Spleen (tissue), 11 donors: ENCODE results near the gene MAP4K2. TPM values are rescaled to one million over a fixed set of nuclear protein-coding genes. Genes with fewer than 3 reads are reported as not detected.
A peak's percentile ranks its signal among the peaks of the same experiment; 100 is the strongest.

Experiments used
- DNase-seq: peaks from one replicate; pipeline ENCODE4 v3.0.0-alpha.2; 2020
- H3K27ac ChIP-seq, 8 donors: fragments of 200-600 bp; sonication (generic) in 7 of 8; 1 replicate in 4 of 8; 2 replicates in 4 of 8; pipeline versions ENCODE4 v1.5.0 to v1.8.0; 2016 to 2021; ENCODE audit warnings: inconsistent platforms in 4 of 8, mild to moderate bottlenecking in 4 of 8, moderate library complexity in 1 of 8
- H3K27me3 ChIP-seq, 7 donors: fragments of 200-600 bp; sonication (generic) in 6 of 7; replicated peaks in 1 of 7; 1 replicate in 4 of 7; 2 replicates in 3 of 7; pipeline versions ENCODE4 v1.5.0 to v1.8.0; 2016 to 2021; ENCODE audit warnings: inconsistent platforms in 3 of 7, mild to moderate bottlenecking in 1 of 7
- H3K36me3 ChIP-seq, 6 donors: fragments of 200-600 bp; sonication (generic) in 5 of 6; 1 replicate in 4 of 6; 2 replicates in 2 of 6; pipeline versions ENCODE4 v1.5.0 to v1.8.0; 2016 to 2021; ENCODE audit warnings: inconsistent platforms in 2 of 6
- H3K4me1 ChIP-seq, 6 donors: fragments of 200-600 bp; sonication (generic) in 5 of 6; 1 replicate in 3 of 6; 2 replicates in 3 of 6; pipeline versions ENCODE4 v1.5.0 to v1.8.0; 2016 to 2021; ENCODE audit warnings: inconsistent platforms in 3 of 6
- H3K4me3 ChIP-seq, 8 donors: fragments of 200-600 bp; sonication (generic) in 7 of 8; 1 replicate in 4 of 8; 2 replicates in 4 of 8; pipeline versions ENCODE4 v1.5.0 to v1.8.0; 2016 to 2021; ENCODE audit warnings: inconsistent platforms in 4 of 8, mild to moderate bottlenecking in 4 of 8, moderate library complexity in 2 of 8
- H3K9me3 ChIP-seq, 8 donors: fragments of 200-600 bp; sonication (generic) in 7 of 8; 1 replicate in 4 of 8; 2 replicates in 4 of 8; pipeline versions ENCODE4 v1.5.0 to v1.8.0; 2016 to 2021; ENCODE audit warnings: inconsistent platforms in 4 of 8
- POLR2A ChIP-seq, 3 donors: fragments of 450-650 bp; IDR thresholded peaks; one replicate each; pipeline ENCODE4 v1.5.1; 2017; ENCODE audit warnings: antibody characterized with exemption in 3 of 3, mild to moderate bottlenecking in 1 of 3
- POLR2AphosphoS5 ChIP-seq, 3 donors: sonication (generic); formaldehyde crosslinking; IDR thresholded peaks; one replicate each; pipeline ENCODE4 v1.5.1; 2017; ENCODE audit warnings: antibody characterized with exemption in 3 of 3
- WGBS, 5 donors: extraction: QIAGEN DNeasy Blood & Tissue Kit in 3 of 5; methylation state at CpG; one replicate each; pipeline versions ENCODE4 v1.1.5 to v1.1.7; 2013 to 2018; 5-methylcytosine and 5-hydroxymethylcytosine counted together
- intact Hi-C: fragments of 100-400 bp; cut with DNase I; formaldehyde crosslinking; loops from one replicate; pipeline ENCODE4 v1.15.0; 2023; ENCODE audit warnings: low total_unique reads
- polyA plus RNA-seq, 3 donors: library from polyadenylated mRNA; stranded (reverse); fragments of 200-250 nt; gene quantifications; one replicate each; pipeline ENCODE4 v1.2.1, GENCODE V29; 2013
- total RNA-seq, 7 donors: library from RNA; depleted of rRNA in 3 of 7; stranded (reverse); fragments of >200 nt in 3 of 7; fragmentation: NEBNext Ultra II Directional in 4 of 7; extraction: Animal tissue kit (Norgen Biotek cat#: 25700) in 4 of 7; gene quantifications; one replicate each; pipeline versions ENCODE4 v1.1.0 to v1.2.1, GENCODE V29; 2016 to 2021
- TF ChIP-seq, protein P1 (sequence below), 11 experiments: fragments of 200-600 bp in 7 of 11; fragments of 450-650 bp in 4 of 11; sonication (generic) in 4 of 11; IDR thresholded peaks in 8 of 11; conservative IDR thresholded peaks in 3 of 11; 1 replicate in 7 of 11; 2 replicates in 4 of 11; pipeline versions ENCODE4 v1.4.0 to v1.8.0; 2016 to 2021; ENCODE audit warnings: antibody characterized with exemption in 11 of 11, inconsistent platforms in 4 of 11, mild to moderate bottlenecking in 1 of 11
- donor health status: healthy with polysubstance abuse.
- donor health status: DM: no; HTN: no; CAD: no; lungs with moderate emphysema.
- donor health status: DM: no; HTN: no; CAD: no.
- donor health status: Bipolar disorder and iron deficiency.
- donor health status: healthy.
- donor health status: DM: no; HTN: no; CAD: no.
- donor health status: DM: yes; HTN: yes; CAD: no.

The MAP4K2 gene
- total and polyA plus RNA-seq, 10 donors = 40.8 to 106 (median 60.6) TPM

DNA sequence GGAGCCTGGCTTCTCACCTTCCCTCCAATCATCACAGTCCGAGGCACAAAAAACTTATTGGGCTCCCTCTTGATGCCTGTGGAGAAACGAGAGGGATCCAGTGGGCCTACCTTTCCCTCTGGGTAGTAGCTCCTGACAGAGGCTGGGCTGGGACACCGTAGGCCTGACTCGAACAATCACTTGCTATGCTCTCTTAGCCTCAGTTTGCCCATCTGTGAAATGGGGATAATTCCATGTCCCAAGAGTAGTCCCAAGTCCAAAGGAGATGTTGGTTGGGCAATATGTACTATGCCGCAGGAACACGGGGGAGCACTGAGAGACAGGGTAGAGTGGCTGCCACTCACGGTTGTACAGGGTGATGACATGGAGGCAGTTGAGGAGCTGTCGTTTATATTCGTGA lies 51.4 kb downstream of the MAP4K2 start:
- intact Hi-C loops = no loop called here
- no peak for DNase-seq

DNA sequence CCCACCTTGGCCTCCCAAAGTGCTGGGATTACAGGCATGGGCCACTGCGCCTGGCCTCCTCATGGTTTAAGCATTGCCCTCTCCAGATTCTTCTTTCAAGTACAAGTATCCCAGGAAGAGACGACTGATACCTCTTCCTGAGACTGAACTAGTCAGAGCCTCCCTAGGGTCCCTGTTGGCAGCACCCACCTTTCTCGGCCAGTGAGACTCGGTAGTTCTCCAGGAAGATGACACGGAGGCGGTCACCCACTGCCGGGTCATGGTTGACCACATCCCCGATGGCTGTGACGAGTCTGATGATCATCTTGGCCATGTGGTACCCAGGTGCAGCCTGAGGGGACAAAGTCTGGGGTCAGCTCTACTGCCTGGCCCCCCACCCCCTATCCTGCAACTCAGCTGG lies 51.9 kb downstream of the MAP4K2 start:
- Histone ChIP-seq H3K27ac (peak overlapping the region in 1 of 8 donors; percentile 18), H3K36me3 (peaks cover 0 to 47% (median 0%) of the 10 kb centered on the region in 6 donors), H3K4me3 (no peak overlapping the region), H3K9me3 (no peaks in the 10 kb centered on the region), H3K27me3 (no peaks in the 10 kb centered on the region), H3K4me1 (peaks cover 2 to 66% (median 13%) of the 10 kb centered on the region in 6 donors)
- TF ChIP-seq POLR2AphosphoS5 (IDR thresholded peaks at IDR 0.05) (no peak), POLR2A (IDR thresholded peaks at IDR 0.05) (no peak)
- TF ChIP-seq, protein P1, sequence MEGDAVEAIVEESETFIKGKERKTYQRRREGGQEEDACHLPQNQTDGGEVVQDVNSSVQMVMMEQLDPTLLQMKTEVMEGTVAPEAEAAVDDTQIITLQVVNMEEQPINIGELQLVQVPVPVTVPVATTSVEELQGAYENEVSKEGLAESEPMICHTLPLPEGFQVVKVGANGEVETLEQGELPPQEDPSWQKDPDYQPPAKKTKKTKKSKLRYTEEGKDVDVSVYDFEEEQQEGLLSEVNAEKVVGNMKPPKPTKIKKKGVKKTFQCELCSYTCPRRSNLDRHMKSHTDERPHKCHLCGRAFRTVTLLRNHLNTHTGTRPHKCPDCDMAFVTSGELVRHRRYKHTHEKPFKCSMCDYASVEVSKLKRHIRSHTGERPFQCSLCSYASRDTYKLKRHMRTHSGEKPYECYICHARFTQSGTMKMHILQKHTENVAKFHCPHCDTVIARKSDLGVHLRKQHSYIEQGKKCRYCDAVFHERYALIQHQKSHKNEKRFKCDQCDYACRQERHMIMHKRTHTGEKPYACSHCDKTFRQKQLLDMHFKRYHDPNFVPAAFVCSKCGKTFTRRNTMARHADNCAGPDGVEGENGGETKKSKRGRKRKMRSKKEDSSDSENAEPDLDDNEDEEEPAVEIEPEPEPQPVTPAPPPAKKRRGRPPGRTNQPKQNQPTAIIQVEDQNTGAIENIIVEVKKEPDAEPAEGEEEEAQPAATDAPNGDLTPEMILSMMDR (IDR thresholded peaks at IDR 0.05 in 8 of 11, conservative IDR thresholded peaks at IDR 0.05 in 3 of 11) = no peak
- peak; percentile 63 for DNase-seq
- 89 to 98% (median 93%) methylated on average over 5 to 9 of the region's 9 CpGs for WGBS, 5 donors
- intact Hi-C loops = no loop called here

More for the DNA sequence above, 51.4 kb downstream of the MAP4K2 start:
- Histone ChIP-seq H3K36me3 (peaks cover 0 to 47% (median 0%) of the 10 kb centered on the region in 6 donors), H3K4me3 (no peak overlapping the region), H3K9me3 (no peaks in the 10 kb centered on the region), H3K27me3 (no peaks in the 10 kb centered on the region), H3K27ac (no peak overlapping the region), H3K4me1 (peaks cover 0 to 61% (median 9%) of the 10 kb centered on the region in 6 donors)
- TF ChIP-seq POLR2AphosphoS5 (IDR thresholded peaks at IDR 0.05) (no peak), POLR2A (IDR thresholded peaks at IDR 0.05) (no peak)
- TF ChIP-seq, protein P1 (IDR thresholded peaks at IDR 0.05 in 8 of 11, conservative IDR thresholded peaks at IDR 0.05 in 3 of 11) = no peak
- WGBS, 5 donors = 95 to 97% (median 96%) methylated on average over 9 of the region's 9 CpGs

- no peaks in the 10 kb centered on the region for H3K27me3 ChIP-seq
- peak overlapping the region in 1 of 8 donors; percentile 18 for H3K27ac ChIP-seq
- peak; percentile 73 for DNase-seq
- intact Hi-C loops = no loop called here
- no peaks in the 10 kb centered on the region for H3K9me3 ChIP-seq
- whole genome bisulfite sequencing, 5 donors = 89 to 92% (median 91%) methylated on average over 13 of the region's 13 CpGs
- peaks cover 6 to 72% (median 20%) of the 10 kb centered on the region in 6 donors for H3K4me1 ChIP-seq
- H3K36me3 ChIP-seq = peaks cover 0 to 47% (median 0%) of the 10 kb centered on the region in 6 donors
- H3K4me3 ChIP-seq = no peak overlapping the region
- TF ChIP-seq, protein P1 (IDR thresholded peaks at IDR 0.05 in 8 of 11, conservative IDR thresholded peaks at IDR 0.05 in 3 of 11) = peak in 1 of 11 experiments; percentile 12
- TF ChIP-seq POLR2A (IDR thresholded peaks at IDR 0.05) (no peak), POLR2AphosphoS5 (IDR thresholded peaks at IDR 0.05) (no peak)
These were observed 52.5 kb downstream of the MAP4K2 start for GRCh38 chr11:64750361-64751054.

GRCh38 chr11:64747961-64748665 lies 54.9 kb downstream of the MAP4K2 start:
- Histone ChIP-seq H3K36me3 (peaks cover 0 to 32% (median 0%) of the 10 kb centered on the region in 6 donors), H3K4me1 (peaks cover 15 to 91% (median 39%) of the 10 kb centered on the region in 6 donors), H3K4me3 (no peak overlapping the region), H3K27me3 (peaks cover 0 to 5% (median 0%) of the 10 kb centered on the region in 7 donors), H3K27ac (peak overlapping the region in 7 of 8 donors; percentile 38 to 100 (median 97)), H3K9me3 (no peaks in the 10 kb centered on the region)
- intact Hi-C loops = no loop called here
- peak; percentile 69 for DNase-seq
- TF ChIP-seq POLR2A (IDR thresholded peaks at IDR 0.05) (no peak), POLR2AphosphoS5 (IDR thresholded peaks at IDR 0.05) (no peak)
- TF ChIP-seq, protein P1 (IDR thresholded peaks at IDR 0.05 in 8 of 11, conservative IDR thresholded peaks at IDR 0.05 in 3 of 11) = no peak
- WGBS, 5 donors = 84 to 89% (median 87%) methylated on average over 15 of the region's 15 CpGs
